Spleen (tissue), 7 donors: ENCODE results near the gene MUC4.

Experiments
- POLR2AphosphoS5 ChIP-seq, 3 donors: sonication (generic); formaldehyde crosslinking; IDR thresholded peaks; one replicate each; pipeline ENCODE4 v1.5.1; 2017; ENCODE audit warnings: antibody characterized with exemption in 3 of 3
- TF ChIP-seq, protein P1 (sequence below), 11 experiments: fragments of 200-600 bp in 7 of 11; fragments of 450-650 bp in 4 of 11; sonication (generic) in 4 of 11; IDR thresholded peaks in 8 of 11; conservative IDR thresholded peaks in 3 of 11; 1 replicate in 7 of 11; 2 replicates in 4 of 11; pipeline versions ENCODE4 v1.4.0 to v1.8.0; 2016 to 2021; ENCODE audit warnings: antibody characterized with exemption in 11 of 11, inconsistent platforms in 4 of 11, mild to moderate bottlenecking in 1 of 11
- donor health status: DM: no; HTN: no; CAD: no; lungs with moderate emphysema.
- donor health status: DM: no; HTN: no; CAD: no.
- donor health status: DM: no; HTN: no; CAD: no.

DNA sequence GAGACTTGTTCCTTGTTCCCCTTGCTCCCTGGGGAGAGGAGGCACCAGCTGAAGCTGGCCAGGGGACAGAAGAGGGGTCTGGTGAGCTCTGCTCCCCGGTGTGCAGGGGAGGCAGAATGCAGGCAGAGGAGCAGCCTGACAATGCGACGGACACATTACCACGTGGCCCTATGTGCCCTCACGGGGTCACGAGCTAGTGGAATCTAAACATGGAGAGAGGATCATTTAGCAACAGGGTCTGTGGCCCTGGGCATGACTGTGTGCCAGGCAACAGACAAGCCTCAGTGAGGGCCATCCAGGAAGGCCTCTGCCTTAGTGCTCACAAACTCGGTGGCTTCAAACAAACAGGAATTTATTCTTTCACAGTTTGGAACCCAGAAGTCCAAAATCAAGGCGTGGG lies 8.5 kb upstream of the MUC4 start:
- TF ChIP-seq, protein P1, sequence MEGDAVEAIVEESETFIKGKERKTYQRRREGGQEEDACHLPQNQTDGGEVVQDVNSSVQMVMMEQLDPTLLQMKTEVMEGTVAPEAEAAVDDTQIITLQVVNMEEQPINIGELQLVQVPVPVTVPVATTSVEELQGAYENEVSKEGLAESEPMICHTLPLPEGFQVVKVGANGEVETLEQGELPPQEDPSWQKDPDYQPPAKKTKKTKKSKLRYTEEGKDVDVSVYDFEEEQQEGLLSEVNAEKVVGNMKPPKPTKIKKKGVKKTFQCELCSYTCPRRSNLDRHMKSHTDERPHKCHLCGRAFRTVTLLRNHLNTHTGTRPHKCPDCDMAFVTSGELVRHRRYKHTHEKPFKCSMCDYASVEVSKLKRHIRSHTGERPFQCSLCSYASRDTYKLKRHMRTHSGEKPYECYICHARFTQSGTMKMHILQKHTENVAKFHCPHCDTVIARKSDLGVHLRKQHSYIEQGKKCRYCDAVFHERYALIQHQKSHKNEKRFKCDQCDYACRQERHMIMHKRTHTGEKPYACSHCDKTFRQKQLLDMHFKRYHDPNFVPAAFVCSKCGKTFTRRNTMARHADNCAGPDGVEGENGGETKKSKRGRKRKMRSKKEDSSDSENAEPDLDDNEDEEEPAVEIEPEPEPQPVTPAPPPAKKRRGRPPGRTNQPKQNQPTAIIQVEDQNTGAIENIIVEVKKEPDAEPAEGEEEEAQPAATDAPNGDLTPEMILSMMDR (IDR thresholded peaks at IDR 0.05 in 8 of 11, conservative IDR thresholded peaks at IDR 0.05 in 3 of 11), result no peak
- no peak for TF ChIP-seq POLR2AphosphoS5 (IDR thresholded peaks at IDR 0.05)
